IMR-90 (cell line): ENCODE data around the gene MRPL51. TPM values are rescaled to one million over a fixed set of nuclear protein-coding genes. Genes with fewer than 3 reads are reported as not detected.

Experiments used
- ATAC-seq: fragments of 200-7000 bp; cut with Tn5 transposase; 2 replicates; pipeline ENCODE4 v1.9.1; 2020; ENCODE audit warnings: low read depth, mild to moderate bottlenecking, moderate library complexity
- BruUV-seq: library from RNA; stranded (reverse); fragments of 400-500 nt; replicated peaks from 2 replicates; lab custom pipeline; 2021; lab: Mats Ljungman, UMichigan
- CTCF ChIA-PET: fragments of 300-600 bp; formaldehyde crosslinking; extraction: SDS; loops from one replicate; lab custom pipeline; 2021; ENCODE audit warnings: antibody characterized with exemption; lab: Yijun Ruan, JAX
- POLR2A ChIA-PET: fragments of 300-600 bp; sonication (Branson Sonifier 250); formaldehyde crosslinking; loops from one replicate; lab custom pipeline; 2022; ENCODE audit warnings: antibody characterized with exemption; ENCODE audit not compliant: unreplicated experiment; lab: Charles Lee
- DNase-seq: peaks from one replicate; pipeline ENCODE4 v3.0.0; 2013
- H2AFZ ChIP-seq: replicated peaks from 2 replicates; pipeline ENCODE3; 2013; ENCODE audit warnings: low read length, mild to moderate bottlenecking; ENCODE audit not compliant: poor library complexity
- H2AK5ac ChIP-seq: 2 replicates; pipeline ENCODE4 v1.6.1; 2013; ENCODE audit warnings: low read depth, low read length, inconsistent platforms
- H2AK9ac ChIP-seq: replicated peaks from 2 replicates; pipeline ENCODE3; 2013; ENCODE audit warnings: mild to moderate bottlenecking, low read depth, low read length, moderate library complexity; ENCODE audit not compliant: poor library complexity
- H2BK120ac ChIP-seq: 2 replicates; pipeline ENCODE4 v1.6.1; 2013; ENCODE audit warnings: low read depth, low read length, inconsistent platforms
- H2BK15ac ChIP-seq: 3 replicates; pipeline ENCODE4 v1.6.1; 2013; ENCODE audit warnings: low read depth, low read length, inconsistent platforms
- H2BK20ac ChIP-seq: 2 replicates; pipeline ENCODE4 v1.6.1; 2013; ENCODE audit warnings: low read depth, mild to moderate bottlenecking, inconsistent platforms, low read length, moderate library complexity
- H2BK5ac ChIP-seq: 2 replicates; pipeline ENCODE4 v1.6.1; 2013; ENCODE audit warnings: mild to moderate bottlenecking, low read depth, low read length, inconsistent platforms; ENCODE audit not compliant: poor library complexity, severe bottlenecking
- H3K14ac ChIP-seq: replicated peaks from 2 replicates; pipeline ENCODE4 v1.6.1; 2013; ENCODE audit warnings: low read depth, low read length, inconsistent platforms
- H3K18ac ChIP-seq: 2 replicates; pipeline ENCODE4 v1.6.1; 2013; ENCODE audit warnings: low read depth, low read length, control low read depth
- H3K23ac ChIP-seq: 2 replicates; pipeline ENCODE4 v1.6.1; 2013; ENCODE audit warnings: low read depth, low read length, inconsistent platforms
- H3K27ac ChIP-seq: 2 replicates; pipeline ENCODE4 v1.5.1; 2013; ENCODE audit warnings: mild to moderate bottlenecking, control low read depth, low read length; ENCODE audit not compliant: insufficient read depth
- H3K27me3 ChIP-seq: 2 replicates; pipeline ENCODE4 v1.6.1; 2013; ENCODE audit warnings: low read length; ENCODE audit not compliant: control insufficient read depth, insufficient read depth
- H3K36me3 ChIP-seq: 2 replicates; pipeline ENCODE4 v1.6.1; 2013; ENCODE audit warnings: low read length, mixed read lengths; ENCODE audit not compliant: control insufficient read depth, insufficient read depth
- H3K4ac ChIP-seq: 2 replicates; pipeline ENCODE4 v1.6.1; 2013; ENCODE audit warnings: low read depth, low read length, inconsistent platforms
- H3K4me1 ChIP-seq: 2 replicates; pipeline ENCODE4 v1.6.1; 2013; ENCODE audit warnings: low read length, mixed read lengths; ENCODE audit not compliant: control insufficient read depth, insufficient read depth
- H3K4me2 ChIP-seq: 2 replicates; pipeline ENCODE4 v1.6.1; 2013; ENCODE audit warnings: low read depth, mild to moderate bottlenecking, control low read depth, low read length, moderate library complexity
- H3K4me3 ChIP-seq: 2 replicates; pipeline ENCODE4 v1.5.1; 2013; ENCODE audit warnings: low read depth, mild to moderate bottlenecking, control low read depth, low read length, moderate library complexity; ENCODE audit not compliant: insufficient read depth
- H3K56ac ChIP-seq: 2 replicates; pipeline ENCODE4 v1.6.1; 2013; ENCODE audit warnings: low read length, inconsistent platforms; ENCODE audit not compliant: insufficient read depth; ENCODE audit errors: extremely low read depth
- H3K79me1 ChIP-seq, 2 experiments: 2 replicates each; pipeline ENCODE4 v1.6.1; 2013; ENCODE audit warnings: low read length in 2 of 2, inconsistent platforms in 1 of 2, low read depth in 1 of 2
- H3K9ac ChIP-seq: 2 replicates; pipeline ENCODE4 v1.6.1; 2013; ENCODE audit warnings: low read depth, low read length, control low read depth
- H3K9me1 ChIP-seq: 2 replicates; pipeline ENCODE4 v1.6.1; 2013; ENCODE audit warnings: low read length, inconsistent platforms; ENCODE audit not compliant: insufficient read depth
- H3K9me3 ChIP-seq: 2 replicates; pipeline ENCODE4 v1.6.1; 2013; ENCODE audit warnings: low read length; ENCODE audit not compliant: control insufficient read depth, insufficient read depth
- H4K20me1 ChIP-seq: 2 replicates; pipeline ENCODE4 v1.6.1; 2013; ENCODE audit warnings: low read length, inconsistent platforms; ENCODE audit not compliant: insufficient read depth
- H4K5ac ChIP-seq: 2 replicates; pipeline ENCODE4 v1.6.1; 2013; ENCODE audit warnings: mild to moderate bottlenecking, low read depth, low read length, control low read depth
- H4K8ac ChIP-seq, 2 experiments: 2 replicates each; pipeline ENCODE4 v1.6.1; 2013; ENCODE audit warnings: low read depth in 2 of 2, low read length in 2 of 2, control low read depth in 1 of 2, inconsistent platforms in 1 of 2
- H4K91ac ChIP-seq: 2 replicates; pipeline ENCODE4 v1.6.1; 2013; ENCODE audit warnings: low read depth, low read length, inconsistent platforms; ENCODE audit not compliant: insufficient read depth
- BHLHE40 ChIP-seq: fragments of 150-350 bp; IDR thresholded peaks from 2 replicates; pipeline ENCODE4 v1.6.1; 2016; ENCODE audit warnings: mild to moderate bottlenecking, low read depth, low read length
- MAFK ChIP-seq: IDR thresholded peaks from 2 replicates; pipeline ENCODE4 v1.6.1; 2012; ENCODE audit warnings: low read depth, low read length, improper control_type of control experiment
- MXI1 ChIP-seq: IDR thresholded peaks from 2 replicates; pipeline ENCODE4 v1.6.1; 2012; ENCODE audit warnings: low read depth, mild to moderate bottlenecking, low read length, moderate library complexity, borderline replicate concordance
- POLR2A ChIP-seq: IDR thresholded peaks from 2 replicates; pipeline ENCODE4 v1.6.1; 2012; ENCODE audit warnings: mild to moderate bottlenecking, low read depth, low read length
- RCOR1 ChIP-seq: IDR thresholded peaks from 2 replicates; pipeline ENCODE4 v1.6.1; 2012; ENCODE audit warnings: mild to moderate bottlenecking, low read length, improper control_type of control experiment; ENCODE audit not compliant: insufficient replicate concordance
- WGBS, 2 experiments: methylation state at CpG; one replicate each; pipeline versions ENCODE4 v1.1.5 to v1.1.7; 2013; ENCODE audit warnings: missing lambda C conversion rate in 2 of 2; ENCODE audit not compliant: insufficient read length in 1 of 2; ENCODE audit errors: extremely low coverage in 2 of 2; 5-methylcytosine and 5-hydroxymethylcytosine counted together
- dilution Hi-C: fragments of 300-500 bp; cut with HindIII; formaldehyde crosslinking; loops from one replicate; pipeline ENCODE4 v1.14.3; 2018; ENCODE audit warnings: low sequenced_read_pairs; ENCODE audit not compliant: unreplicated experiment
- in situ Hi-C: fragments of 300-500 bp; cut with MboI; formaldehyde crosslinking; loops from 3 replicates; pipeline ENCODE4 v1.14.3; 2019; ENCODE audit warnings: low sequenced_read_pairs, inconsistent platforms, mixed read lengths
- intact Hi-C: fragments of 100-400 bp; cut with micrococcal nuclease; formaldehyde crosslinking; loops from 2 replicates; pipeline ENCODE4 v1.10.0; 2022
- polyA plus RNA-seq, 3 experiments: library from polyadenylated mRNA; depleted of rRNA; stranded (reverse); fragments of >200 nt; gene quantifications; 2 replicates each; pipeline ENCODE4 v1.2.3, GENCODE V29; 2012; ENCODE audit warnings: low replicate concordance in 1 of 3
- total RNA-seq: library from RNA; depleted of rRNA; stranded (reverse); fragments of >200 nt; gene quantifications from 2 replicates; pipeline ENCODE4 v1.2.3, GENCODE V29; 2012
- TF ChIP-seq, protein P1 (sequence below): conservative IDR thresholded peaks from 2 replicates; pipeline ENCODE4 v1.5.1; 2012; ENCODE audit warnings: mild to moderate bottlenecking, low read depth, low read length, improper control_type of control experiment

The MRPL51 gene
- total and polyA plus RNA-seq, 2 of the 4 experiments (the other 2 are of a cell fraction): 80.1 to 160 TPM

DNA sequence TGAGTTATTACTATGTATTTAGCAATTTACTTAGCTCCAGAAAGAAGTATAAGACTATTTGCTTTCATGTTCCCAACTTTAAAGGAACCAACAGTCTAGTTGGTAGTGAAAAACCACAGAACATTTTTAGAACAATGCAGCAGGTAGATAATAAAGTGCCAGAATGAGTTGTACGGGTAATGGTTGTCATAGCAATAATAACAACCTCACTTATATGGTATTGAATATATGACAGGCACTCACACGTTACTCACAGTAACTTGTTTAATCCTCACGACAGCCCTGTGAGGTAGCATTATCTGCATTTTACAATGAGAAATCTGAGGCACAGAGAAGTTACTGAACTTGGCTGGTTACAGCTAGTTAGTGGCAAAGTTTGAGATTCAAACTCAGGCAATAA, 30.6 kb upstream of the MRPL51 start:
- no peak overlapping the region for H3K4ac ChIP-seq
- H3K27me3 ChIP-seq: no peaks in the 10 kb centered on the region
- H3K4me1 ChIP-seq: no peaks in the 10 kb centered on the region
- no peak overlapping the region for H2BK120ac ChIP-seq
- POLR2A ChIA-PET: no interaction called here
- H4K8ac ChIP-seq: no peak overlapping the region
- no peak overlapping the region for H2AK9ac ChIP-seq
- in situ Hi-C loops: no loop called here
- peaks cover 18 to 34% of the 10 kb centered on the region in 2 experiments for H3K79me1 ChIP-seq
- CTCF ChIA-PET: no interaction called here
- H3K4me2 ChIP-seq: no peak overlapping the region
- intact Hi-C loops: no loop called here
- no peak overlapping the region for H3K9ac ChIP-seq
- H2BK5ac ChIP-seq: no peak overlapping the region
- DNase-seq (no peak), ATAC-seq (no peak)
- H4K20me1 ChIP-seq: no peaks in the 10 kb centered on the region
- H2BK20ac ChIP-seq: no peak overlapping the region
- dilution Hi-C loops: no loop called here
- H3K14ac ChIP-seq: no peak overlapping the region
- no peak overlapping the region for H3K4me3 ChIP-seq
- no peaks in the 10 kb centered on the region for H3K9me1 ChIP-seq
- WGBS, 2 experiments: no CpG with 5 or more reads among the region's 3 CpGs
- no peak overlapping the region for H2AFZ ChIP-seq
- no peaks in the 10 kb centered on the region for H3K9me3 ChIP-seq
- no peak overlapping the region for H3K18ac ChIP-seq
- no TSS peak for BruUV-seq
- TF ChIP-seq, protein P1, sequence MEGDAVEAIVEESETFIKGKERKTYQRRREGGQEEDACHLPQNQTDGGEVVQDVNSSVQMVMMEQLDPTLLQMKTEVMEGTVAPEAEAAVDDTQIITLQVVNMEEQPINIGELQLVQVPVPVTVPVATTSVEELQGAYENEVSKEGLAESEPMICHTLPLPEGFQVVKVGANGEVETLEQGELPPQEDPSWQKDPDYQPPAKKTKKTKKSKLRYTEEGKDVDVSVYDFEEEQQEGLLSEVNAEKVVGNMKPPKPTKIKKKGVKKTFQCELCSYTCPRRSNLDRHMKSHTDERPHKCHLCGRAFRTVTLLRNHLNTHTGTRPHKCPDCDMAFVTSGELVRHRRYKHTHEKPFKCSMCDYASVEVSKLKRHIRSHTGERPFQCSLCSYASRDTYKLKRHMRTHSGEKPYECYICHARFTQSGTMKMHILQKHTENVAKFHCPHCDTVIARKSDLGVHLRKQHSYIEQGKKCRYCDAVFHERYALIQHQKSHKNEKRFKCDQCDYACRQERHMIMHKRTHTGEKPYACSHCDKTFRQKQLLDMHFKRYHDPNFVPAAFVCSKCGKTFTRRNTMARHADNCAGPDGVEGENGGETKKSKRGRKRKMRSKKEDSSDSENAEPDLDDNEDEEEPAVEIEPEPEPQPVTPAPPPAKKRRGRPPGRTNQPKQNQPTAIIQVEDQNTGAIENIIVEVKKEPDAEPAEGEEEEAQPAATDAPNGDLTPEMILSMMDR: no peak
- TF ChIP-seq BHLHE40 (no peak), MAFK (no peak), POLR2A (no peak), MXI1 (no peak), RCOR1 (no peak)
- H2BK15ac ChIP-seq: no peak overlapping the region
- no peak overlapping the region for H4K5ac ChIP-seq
- no peak overlapping the region for H3K56ac ChIP-seq
- H2AK5ac ChIP-seq: no peak overlapping the region
- no peak overlapping the region for H4K91ac ChIP-seq
- no peak overlapping the region for H3K27ac ChIP-seq
- peaks cover 68% of the 10 kb centered on the region for H3K36me3 ChIP-seq
- no peak overlapping the region for H3K23ac ChIP-seq
